GM21723 (cell line): ENCODE results near the gene PLA2G2D.
"Not testable (repeated sequence)": the region's sequence is repeated elsewhere in the genome, so short reads cannot be mapped to it uniquely, and the experiment has no call there.

Source experiments
- ATAC-seq: cut with Tn5 transposase; IDR thresholded peaks from one replicate; pipeline ENCODE4 v1.9.1; 2021; ENCODE audit warnings: mild to moderate bottlenecking, moderate library complexity; ENCODE audit not compliant: unreplicated experiment

PLA2G2D gene

DNA sequence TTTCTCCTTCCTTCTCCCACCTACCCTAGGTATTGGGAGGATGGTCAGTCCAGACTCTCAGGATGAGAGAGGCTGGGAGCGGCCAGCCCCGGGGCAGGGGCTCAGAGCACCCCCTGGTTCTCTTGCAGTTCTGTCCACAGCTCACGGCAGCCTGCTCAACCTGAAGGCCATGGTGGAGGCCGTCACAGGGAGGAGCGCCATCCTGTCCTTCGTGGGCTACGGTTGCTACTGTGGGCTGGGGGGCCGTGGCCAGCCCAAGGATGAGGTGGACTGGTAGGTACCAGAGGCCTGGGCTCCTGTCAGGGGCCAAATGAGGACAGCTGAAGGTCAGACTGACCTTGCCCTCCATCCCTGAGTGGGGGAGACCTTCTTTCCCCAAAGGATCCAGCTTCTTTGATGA is 24.0 kb upstream of the PLA2G2D start:
- no peak for ATAC-seq

DNA sequence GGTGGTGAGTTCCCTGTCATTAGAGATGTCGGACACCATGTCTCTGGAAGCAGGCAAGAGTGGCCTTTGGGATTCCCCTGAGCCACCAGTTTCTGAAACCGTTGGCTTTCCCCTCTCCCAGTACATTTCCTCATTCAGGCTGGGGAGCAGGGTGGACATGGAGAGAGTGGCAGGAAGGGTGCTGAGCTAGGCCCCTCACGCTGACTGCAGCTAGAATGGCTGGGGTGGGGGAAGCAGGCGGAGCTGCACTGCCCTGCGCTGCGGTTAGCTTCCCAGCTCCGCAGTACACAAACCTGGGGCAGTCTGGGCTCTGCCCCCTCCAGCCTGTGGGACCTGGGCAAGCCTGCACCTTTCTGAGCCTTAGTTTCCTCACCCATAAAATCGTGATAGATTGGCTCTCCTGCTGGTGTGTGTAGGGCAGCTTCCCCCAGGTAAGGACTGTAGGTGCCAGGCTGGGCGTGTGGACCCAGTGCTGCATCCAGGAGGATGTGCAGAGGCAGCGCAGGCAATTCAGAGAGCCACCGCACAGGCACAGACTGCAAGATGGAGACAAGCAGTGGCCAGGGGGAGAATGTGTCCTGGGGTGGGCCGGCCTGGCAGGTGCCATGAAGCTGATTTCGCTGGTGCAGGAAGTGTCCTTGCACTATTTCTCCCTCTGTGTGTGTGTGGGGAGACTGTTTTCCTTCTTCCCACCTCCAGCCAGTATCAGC is 22.8 kb upstream of the PLA2G2D start:
- no peak for ATAC-seq

DNA sequence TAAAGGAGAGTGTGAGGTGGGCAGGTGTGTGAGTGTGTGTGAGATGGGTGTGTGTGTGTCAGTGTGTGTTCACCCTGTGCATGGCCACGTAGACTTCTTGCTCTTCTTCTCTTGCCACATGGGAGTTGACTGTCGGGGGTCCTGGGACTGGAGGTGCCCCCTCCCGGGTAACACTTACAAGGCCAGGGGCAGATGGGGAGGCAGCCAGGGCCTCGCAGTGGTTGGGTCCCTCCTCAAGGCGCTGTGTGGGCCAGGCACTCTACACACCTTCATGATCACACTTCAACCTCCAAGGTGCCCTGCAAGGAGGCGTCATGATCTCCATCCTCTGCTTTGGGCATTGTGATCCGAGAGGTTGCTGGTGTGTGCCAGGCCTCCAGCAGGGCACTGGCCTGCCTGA is 22.1 kb upstream of the PLA2G2D start:
- ATAC-seq, result no peak

DNA sequence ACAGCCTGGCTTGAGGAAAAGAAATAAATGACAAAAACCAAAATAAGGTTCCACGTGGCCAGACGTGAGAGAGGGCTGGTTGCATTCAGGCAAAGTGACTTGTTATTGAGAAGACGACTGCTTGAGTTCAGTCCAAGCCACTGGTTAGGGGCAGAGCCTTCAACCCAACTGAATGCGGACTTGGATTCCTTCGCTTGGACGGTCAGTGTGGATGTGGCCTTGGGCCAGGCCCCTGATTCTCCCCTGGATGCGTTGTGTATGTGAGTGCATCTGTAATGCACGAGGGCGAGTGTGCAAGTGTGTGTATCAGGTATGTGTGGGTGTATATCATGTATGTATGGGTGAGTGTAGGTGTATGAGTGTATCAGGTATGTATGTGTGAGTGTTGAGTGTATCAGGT is 21.7 kb upstream of the PLA2G2D start:
- no peak for ATAC-seq

DNA sequence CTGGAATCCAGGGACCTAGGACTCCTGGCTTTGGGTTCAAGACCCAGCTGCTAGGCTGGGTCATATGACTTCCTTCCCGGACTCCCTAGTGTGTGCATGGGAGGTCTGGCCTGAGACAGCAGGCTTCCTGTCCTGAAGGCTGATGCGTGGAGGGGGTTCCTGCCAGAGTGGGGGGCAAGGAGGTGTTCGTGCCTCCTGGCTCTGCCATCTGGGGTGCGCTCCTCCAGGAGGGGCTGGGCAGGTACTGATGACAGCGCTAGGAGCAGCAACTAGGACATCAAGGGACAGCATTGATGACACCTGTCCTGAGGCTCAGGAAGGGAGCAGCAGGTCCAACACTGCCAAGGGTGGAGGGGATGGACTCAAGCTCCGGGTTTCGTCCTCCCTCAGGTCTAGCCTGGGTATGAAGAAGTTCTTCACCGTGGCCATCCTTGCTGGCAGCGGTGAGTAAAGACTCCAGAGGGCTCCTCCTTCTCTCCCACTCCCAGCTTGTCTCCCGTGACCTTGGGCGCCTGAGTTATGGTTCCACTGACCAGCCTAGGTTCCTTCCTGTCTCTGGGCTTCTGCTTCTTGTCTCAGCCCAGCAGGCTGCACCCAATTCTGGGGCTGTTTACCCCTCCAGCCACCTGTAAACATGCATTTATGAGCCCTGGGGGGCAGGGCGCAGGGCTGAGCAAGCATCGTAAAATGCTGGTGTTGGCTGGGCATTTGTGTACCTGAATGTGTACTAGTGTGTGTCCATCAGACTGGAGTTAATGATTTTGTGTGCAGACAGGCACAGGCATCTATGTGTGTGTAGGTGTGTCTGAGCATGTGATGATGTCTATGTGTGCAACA is 20.7 kb upstream of the PLA2G2D start:
- ATAC-seq, result no peak

DNA sequence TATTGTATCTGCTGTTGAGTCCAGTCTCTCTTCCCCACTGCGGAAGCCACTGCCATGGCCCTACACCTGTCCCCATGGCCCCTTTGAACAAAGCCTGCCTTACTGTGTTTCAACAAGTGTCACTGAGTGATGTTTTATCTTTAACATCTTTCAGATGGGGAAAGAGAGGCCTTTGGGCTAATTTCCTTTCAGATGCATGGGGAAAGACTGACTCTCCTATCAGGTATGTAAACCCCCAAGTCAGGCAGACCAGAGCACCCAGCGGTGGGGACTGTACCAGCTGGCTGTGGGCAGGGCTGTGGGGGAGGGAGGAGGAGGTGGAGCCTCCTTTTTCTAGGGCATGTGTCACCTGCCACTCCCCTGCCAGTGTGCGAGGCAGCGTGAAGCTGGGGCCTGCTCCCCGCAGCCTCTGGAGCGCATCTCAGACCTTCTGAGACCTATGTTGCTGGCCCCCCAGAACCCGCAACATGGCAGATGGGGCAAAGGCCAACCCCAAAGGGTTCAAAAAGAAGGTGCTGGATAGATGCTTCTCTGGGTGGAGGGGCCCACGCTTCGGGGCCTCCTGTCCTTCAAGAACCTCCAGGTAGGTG is 19.7 kb upstream of the PLA2G2D start, which contains the start of gene PLA2G2F:
Gene PLA2G2F, plus strand, starts transcription at position 363 of the 590 bp plus-strand sequence. Its CDS starts 105 bp downstream, at position 468.
- no peak for ATAC-seq

DNA sequence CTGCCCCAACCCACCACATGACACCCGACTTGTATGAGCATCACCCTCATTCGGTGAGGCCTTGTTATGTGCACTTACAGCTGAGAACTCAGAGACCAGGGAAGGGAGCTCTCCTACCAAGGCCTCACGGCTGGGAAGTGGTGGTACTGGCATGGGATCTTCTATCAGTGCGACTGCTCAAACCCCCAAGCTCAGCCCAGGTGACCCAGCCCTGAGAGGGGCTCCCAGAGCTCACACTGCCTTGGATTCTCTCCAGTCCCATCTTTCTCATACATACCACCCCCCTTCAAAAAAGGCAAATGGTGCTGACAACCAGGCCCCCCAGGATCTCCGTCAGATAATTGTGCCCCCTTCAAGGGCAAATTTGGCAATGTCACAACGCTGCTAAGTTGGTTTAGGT is 19.0 kb upstream of the PLA2G2D start:
- no peak for ATAC-seq

DNA sequence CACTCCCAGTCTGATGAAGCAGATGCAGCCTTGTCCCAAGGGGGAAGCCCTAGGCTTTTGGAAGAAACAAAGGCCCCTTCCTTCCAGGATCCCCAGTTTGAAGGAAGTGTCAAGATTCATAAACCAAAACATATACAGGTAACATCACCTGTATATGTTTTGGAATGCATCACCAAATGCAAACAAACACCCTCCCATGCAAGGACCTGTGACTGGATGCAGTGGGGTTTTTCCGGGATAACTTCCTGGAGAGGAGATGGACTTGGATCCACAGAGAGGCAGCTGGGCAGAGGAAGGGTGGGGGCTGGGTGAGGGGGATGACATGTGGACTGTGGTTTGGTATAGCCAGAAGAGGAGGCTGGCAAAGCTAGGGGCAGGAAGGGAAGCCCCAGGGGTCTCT is 18.3 kb upstream of the PLA2G2D start:
- ATAC-seq, result no peak

DNA sequence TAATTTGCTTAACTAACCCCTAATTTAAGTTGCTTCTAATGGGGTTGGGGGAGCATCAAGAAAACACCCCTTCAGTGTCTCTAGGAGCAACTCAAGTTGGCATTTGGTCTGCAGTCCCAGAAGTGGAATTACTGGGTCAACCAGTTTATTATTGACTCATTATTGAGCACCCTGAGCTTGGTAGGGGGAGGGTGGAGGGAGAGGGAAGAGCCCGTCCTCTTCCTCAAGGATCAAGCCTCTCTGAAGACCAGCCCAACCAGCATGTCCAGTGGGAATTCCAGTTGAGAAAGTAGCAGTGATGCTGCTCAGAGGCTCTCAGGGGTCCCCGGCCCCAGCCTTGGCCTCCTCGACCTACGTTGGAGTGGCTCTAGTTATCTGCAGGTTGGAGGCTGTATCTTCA is 17.7 kb upstream of the PLA2G2D start:
- ATAC-seq, result no peak

DNA sequence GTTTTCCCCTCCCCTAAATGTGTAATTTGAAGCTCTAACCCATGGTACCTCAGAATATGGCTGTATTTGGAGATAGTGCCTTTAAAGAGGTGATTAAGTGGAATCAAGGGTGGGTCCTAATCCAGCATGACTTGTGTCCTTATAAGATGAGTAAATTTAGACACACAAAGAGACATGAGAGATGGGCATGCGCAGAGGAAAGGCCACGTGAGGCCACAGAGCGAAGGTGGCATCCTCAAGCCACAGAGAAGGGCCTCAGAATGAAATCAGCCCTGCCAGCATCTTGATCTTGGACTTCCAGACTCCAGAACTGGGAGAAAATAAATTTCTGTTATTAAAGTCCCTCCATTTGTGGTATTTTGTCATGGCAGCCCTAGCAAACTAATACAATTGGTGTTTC is 16.9 kb upstream of the PLA2G2D start:
- no peak for ATAC-seq

DNA sequence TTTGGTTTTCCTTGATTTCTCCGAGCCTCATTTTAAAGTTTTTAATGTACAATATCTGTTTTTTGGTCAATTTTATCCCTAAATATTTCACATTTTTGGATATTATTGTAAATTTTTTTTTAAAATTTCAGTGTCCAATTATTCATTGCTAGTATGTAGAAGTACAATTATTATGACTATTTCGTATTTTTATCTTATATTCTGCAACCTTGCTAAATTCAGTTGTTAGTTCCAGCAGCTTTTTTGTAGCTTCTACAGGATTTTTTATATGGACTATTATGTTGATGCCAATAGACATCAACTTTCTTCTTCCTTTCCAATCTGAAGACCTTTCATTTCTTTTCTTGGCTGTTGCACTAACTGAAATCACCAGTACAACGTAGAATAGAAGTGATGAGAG is 15.7 kb upstream of the PLA2G2D start:
- ATAC-seq, result no peak

DNA sequence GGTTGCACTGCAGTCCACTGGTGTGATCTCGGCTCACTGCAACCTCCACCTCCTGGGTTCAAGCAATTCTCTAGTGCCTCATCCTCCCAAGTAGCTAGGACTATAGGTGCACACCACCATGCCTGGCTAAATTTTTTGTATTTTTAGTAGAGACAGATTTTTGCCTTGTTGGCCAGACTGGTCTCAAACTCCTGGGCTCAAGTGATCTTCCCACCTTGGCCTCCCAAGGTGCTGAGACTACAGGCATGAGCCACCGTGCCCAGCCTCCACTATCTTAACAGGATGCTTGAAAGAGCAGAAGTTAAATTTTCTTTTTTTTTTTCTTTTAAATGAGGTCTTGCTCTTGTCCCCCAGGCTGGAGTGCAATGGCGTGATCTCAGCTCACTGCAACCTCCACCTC is 11.2 kb upstream of the PLA2G2D start:
- not testable (repeated sequence) for ATAC-seq

DNA sequence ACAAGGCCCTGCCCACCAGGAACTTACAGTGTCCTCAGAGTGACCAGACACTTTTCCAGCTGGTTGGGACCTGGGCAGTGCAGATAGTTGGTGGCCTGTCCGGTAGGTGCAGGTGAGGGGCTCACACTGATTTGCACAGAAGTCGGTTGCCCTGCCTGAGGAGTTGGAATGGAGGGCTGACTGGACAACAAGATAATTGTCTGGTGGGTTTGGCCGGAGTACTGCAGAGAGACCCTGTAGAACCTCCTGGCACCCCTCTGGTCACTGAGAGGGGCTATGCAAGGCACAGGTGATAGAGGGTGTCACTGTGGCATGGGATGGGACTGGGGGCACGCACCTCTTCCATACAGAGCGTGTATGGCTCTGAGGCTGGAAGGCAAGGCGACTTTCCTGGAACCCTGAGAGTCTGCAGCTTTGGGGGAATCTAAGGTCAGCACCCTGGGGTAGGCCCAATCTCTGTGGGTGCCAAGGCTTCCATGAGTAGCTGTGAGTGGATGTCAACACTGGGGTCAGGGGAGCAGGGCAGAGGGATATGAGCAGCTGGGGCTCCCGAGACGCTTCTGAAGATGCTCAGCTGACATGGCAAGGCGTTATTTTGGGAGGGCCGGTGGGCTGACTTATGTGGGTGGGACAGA is 7.6 kb upstream of the PLA2G2D start:
- no peak for ATAC-seq

DNA sequence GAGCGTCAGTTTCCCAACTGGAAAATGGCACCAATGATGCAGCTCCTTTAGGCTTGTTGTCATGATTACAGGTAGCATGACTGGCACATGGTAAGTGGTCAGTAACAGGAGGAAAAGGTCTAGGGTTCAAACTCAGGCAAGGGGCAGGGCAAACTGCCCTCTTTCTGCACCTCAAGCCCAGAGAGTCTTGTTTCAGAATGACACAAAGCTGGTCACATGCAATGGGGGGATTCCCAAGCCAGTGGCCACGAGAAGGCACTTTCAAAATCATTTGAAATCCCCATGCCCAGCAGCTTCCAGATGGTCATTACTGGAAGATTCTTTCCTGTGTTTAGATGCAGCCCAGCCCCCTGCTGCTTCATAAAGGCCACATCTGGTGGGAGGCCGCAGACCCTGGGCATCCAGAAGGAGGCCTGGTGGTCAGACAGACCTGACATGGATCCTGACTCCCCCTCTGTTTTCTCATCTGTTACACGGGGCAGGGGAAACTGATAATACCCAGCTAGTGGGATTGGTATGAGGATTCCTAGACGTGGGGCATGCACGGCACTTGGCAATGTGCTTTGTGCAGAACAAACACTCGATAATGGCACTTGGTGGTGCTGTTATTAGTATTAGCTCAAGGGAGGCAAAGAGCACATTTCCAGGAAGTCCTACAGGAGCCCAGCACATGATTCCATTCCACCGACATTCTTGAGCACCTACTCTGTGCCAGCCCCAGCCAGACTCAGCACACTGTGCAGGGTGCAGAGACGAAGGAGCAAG is 6.9 kb upstream of the PLA2G2D start:
- peak; percentile 55 for ATAC-seq

DNA sequence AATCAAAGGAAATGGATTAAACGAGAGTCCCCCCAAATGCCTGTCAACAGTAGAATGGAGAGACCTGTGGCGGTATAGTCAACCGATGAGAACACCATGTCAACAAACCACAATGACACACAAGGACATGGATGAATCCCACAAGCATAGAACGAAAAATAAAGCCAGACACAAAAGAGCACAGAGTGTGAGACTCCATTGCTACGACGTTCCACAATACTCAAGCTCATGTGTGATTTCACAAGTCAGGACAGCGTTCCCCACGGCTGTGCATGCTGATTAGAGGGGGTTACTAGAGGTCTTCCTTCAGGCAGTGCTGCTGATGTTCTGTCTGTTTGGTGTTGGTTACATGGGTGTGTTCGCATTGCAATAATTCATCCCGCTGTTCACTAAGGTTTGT is 5.8 kb upstream of the PLA2G2D start:
- no peak for ATAC-seq

DNA sequence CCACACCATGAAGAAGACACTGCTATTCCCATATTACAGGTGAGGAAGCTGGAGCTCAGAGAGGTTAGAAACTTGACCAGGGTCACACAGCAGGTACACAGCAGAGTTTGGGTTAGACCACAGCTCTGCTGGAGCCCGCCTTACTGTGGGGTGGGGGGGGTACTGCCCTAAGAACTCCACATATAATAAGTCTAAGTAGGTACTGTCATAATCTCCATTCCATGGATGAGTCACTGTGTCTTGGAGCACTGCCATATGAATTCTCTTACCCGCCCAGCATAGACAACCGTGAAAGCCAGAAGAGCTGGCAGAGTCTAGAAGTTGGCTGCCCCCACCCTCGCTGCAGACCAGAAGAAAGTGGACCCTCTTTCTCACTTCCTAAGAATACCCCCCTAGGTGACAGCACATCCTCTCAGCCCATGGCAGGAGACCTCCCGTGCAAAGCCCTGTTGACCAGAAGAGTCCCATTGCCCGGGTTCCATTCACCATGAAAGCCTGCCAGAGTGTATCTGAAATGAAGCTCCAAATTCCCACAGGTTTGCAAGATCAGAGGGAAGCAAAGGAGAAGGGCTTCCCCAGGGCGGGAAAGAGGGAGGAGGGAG is 5.2 kb upstream of the PLA2G2D start:
- no peak for ATAC-seq

DNA sequence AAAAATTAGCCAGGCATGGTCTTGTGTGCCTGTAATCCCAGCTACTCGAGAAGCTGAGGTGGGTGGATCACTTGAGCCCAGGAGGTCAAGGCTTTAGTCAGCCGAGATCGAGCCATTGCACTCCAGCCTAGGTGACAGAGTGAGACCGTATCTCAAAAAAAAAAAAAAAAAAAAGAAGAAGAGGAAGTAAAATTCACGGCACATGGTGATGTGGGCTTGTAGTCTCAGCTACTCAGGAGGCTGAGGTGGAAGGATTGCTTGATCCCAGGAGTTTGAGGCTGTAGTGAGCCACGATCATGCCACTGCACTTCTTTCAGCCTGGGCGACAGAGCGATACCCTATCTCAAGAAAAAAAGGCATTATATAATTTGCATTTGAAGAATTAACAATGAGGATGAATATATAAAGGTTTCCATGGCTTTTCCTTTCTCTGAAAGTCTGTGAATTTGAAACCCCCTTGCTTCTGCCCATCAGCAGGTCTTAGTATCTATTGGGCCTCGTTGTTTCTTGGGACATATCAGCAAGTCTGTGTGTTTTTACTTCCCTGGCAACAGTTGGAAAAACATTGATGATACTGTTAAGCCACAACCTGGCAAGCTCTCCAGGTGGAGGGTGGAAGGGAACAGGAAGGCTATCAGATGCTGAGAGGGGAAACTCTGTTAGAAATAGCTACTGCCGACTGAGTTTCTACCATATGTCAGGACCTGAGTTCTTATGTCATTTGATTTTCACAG is 4.6 kb upstream of the PLA2G2D start:
- no peak for ATAC-seq

DNA sequence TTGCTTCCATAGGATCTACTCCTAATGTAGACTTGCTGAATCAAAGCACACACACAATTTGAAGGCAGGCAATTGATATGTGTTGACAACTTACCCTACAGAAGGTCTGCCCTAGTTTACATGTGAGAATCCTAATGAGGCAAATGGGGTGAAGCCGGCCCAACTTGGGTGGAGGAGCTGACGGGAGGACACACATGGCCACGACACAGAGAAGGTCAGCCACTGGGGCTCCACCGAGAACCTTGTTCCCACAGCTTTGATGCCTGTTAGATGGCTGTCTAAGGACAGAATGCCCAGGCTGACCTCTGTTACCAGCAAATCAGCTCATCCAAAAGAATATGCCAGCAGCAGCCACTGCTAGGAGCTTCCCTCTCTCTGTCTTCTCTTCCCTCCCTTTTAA is 1.5 kb upstream of the PLA2G2D start:
- no peak for ATAC-seq

DNA sequence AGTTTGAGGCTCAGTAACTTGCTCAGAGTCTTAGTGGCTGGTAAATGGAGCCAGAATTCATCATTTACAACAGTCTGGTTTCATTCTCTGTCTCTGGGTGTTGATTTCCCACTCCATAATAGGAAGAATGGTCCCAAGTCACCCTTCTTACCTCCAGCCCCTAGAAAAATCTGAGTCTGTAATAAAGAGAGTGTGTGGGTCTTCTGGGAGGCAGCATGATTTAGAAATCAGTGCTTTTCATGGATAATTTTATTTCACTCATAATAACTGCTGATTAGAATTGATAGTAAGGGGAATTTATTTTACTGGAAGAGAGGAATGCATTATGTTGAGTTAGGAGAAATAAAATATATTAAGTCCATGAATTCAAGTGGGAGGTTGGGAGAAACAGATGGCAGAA is 2.1 kb downstream of the PLA2G2D start:
- no peak for ATAC-seq

DNA sequence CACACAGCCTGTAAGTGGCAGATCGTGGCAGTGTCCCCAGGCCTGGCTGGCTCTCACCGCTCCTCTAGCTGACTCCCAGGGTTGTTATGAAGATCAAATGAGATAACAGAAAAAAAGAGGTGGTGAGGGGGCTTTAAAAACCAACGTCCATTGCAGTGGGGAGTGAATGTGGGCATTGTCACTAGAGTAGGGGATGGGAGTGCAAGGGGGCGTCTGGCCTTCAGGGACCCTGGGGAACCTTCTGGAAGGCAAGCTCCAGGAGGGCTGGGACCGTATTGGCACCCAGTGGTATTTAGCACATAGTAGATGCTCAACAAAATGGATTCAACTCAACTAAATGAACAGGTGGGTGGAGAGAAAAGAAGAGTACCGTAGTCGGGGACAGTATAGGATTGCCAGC is 3.4 kb downstream of the PLA2G2D start:
- ATAC-seq, result no peak
